GM21423 (cell line): ENCODE data around the gene RCAN2.
"Not testable (repeated sequence)": the region's sequence is repeated elsewhere in the genome, so short reads cannot be mapped to it uniquely, and the experiment has no call there.

Experiments used
- ATAC-seq: cut with Tn5 transposase; IDR thresholded peaks from one replicate; pipeline ENCODE4 v1.9.1; 2021; ENCODE audit warnings: mild to moderate bottlenecking, moderate library complexity; ENCODE audit not compliant: unreplicated experiment

The RCAN2 gene

DNA sequence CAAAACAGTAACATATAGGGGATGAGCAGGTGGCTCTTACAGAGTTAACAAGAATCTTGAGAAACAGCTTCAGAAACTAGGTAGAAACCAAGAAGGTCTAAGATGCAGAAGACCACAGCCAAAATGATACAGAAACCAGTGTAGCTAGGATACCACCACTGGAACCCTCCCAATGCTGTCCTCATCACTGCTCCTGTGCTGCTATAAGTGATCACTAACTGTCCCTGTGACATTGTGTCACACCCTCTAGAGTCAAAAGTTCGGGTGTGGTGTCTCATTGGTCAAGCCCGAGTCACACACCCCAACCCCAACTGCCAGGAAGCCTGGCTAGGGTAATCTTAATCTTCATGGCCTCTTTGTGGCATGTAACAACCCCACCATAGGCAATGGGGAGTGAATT is 153.1 kb downstream of the RCAN2 start:
- ATAC-seq: peak; percentile 91

DNA sequence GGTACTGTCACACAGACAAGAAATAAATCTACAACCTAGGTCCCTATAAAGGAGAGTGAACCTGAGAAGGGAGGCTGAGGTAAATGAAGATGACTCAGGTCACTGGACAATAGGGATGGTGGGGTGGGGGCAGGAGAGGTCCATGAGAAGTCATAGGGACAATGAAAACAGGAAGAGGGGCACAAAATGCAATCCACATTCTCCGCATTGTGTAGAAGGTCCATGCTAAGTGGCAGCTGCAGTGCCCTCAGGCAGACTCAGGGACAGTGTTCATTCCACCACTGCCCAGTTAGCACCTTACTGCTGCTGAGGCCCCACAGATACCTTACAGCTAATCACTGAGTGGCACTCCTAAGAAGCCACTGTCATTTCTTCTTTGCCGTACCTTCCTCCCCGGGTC is 156.8 kb downstream of the RCAN2 start:
- no peak for ATAC-seq

DNA sequence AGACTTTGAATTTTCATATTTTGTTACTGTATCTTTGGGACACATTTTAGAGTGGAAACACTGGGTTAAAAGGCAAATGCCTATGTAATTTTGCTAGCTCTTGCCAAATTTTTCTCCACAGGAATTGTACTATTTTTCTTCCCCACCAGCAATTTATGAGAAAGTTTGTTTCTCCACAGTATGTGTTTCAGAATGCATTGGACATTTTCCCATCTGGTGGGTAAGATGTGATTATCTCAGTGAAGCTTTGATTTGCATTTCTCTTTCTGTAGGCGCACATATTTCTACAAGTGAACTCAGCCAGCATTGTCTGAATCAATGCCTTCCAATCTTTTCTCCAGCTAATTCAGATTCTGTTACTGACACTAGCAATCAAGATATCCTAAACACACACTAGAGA is 157.8 kb downstream of the RCAN2 start:
- ATAC-seq: no peak

DNA sequence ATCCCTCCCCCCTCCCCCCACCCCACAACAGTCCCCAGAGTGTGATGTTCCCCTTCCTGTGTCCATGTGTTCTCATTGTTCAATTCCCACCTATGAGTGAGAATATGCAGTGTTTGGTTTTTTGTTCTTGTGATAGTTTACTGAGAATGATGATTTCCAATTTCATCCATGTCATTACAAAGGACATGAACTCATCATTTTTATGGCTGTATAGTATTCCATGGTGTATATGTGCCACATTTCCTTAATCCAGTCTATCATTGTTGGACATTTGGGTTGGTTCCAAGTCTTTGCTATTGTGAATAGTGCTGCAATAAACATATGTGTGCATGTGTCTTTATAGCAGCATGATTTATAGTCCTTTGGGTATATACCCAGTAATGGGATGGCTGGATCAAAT is 158.8 kb downstream of the RCAN2 start:
- ATAC-seq: not testable (repeated sequence)

DNA sequence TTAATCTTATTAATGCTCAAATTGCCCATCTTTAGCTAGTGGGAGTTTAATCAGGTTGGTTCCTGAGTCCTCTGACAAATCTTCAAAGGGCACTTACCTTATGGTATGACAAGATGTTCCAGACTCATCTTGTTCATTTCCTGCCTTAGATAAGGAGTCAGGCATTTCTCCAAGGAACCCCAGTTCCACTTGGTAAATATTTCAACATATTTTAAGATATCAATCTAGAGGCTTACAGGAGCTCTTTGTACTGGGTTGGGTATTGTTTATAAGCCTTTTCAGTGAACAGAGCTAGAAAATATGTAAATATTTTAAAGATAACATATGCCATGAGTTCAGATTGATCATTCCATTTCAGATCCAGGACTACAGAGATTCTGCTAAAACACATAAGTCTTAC is 159.8 kb downstream of the RCAN2 start:
- ATAC-seq: no peak

DNA sequence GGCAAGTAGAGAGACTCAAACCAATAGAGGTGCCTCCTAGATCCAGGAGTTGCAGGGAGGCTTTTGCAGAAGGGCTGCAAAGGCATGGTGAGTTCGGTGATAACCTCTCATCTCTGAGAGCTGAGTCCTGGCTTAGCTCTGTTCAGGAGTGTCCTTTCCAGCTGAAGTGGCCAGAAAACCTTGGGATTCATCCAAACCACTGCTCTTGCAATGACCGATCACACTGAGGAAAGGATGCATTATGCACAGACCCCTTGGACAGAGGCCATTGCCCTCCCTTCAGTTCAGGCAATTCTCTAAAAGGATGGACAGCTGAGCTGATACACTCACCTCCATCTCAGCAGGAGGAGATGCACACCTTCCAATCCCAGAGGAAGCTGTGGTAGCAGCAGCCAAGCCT is 161.7 kb downstream of the RCAN2 start:
- no peak for ATAC-seq

DNA sequence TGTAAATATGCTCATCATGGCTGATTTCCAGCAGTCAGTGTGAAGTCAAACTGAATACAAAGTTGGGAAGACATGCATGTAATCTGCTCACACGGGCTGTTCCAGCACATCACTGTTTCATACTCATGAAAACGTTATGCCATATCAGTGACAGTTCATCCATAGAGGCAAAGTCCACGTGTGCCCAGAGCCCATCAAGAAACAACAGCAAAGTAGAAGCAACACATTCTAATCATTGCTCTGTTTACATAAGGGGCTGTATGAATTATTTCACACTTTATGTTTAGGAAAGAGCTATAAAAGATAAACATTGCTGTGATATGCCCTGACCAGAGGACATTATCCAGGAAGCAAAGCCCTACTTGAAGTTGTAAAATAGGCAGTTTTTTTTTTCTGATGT is 163.5 kb downstream of the RCAN2 start:
- ATAC-seq: no peak

DNA sequence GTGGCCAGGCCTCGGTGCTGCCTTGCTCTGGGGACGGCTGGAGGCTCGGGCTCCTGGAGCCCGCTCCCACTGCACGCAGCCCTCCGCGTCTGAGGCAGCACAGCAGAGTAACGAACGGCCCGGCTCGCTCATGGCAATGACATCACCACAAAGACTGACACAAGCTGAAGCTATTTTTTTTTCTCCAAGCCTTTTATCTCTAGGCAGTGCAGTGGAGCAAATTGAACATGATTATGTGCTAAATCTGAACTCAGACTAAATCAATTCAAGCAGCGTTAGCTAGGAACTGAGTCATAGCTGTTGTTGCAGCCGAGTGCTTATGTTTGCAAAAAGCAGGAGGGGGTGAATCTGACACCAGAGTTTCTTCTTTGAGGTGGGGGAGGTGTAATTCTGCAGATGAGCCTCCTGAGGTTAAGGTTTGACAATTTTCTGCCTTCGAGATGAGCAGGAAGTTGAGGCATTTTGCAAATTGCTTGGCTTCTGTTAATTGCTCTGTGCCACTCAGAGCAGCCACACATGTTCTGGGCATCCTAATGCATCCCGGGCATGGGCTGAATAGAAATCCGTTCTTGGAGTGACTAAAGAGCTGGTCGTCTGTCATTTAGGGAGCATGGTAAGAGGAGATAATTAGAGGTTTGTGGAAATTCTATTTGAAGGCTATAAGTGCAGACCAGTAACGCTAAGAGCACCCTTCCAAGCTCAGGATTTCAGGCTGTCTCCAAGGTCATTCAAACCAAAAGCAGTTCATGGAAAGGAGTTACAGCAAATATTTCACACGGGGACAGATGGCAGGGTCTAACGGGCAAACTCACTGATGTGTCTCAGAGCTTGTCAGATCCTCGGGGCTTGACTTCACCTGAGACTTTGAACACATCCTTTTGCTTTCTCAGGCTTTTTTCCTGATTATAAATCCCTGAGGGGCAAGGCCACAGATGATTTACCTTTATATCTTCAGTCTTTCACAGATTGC is 165.4 kb downstream of the RCAN2 start:
- no peak for ATAC-seq

DNA sequence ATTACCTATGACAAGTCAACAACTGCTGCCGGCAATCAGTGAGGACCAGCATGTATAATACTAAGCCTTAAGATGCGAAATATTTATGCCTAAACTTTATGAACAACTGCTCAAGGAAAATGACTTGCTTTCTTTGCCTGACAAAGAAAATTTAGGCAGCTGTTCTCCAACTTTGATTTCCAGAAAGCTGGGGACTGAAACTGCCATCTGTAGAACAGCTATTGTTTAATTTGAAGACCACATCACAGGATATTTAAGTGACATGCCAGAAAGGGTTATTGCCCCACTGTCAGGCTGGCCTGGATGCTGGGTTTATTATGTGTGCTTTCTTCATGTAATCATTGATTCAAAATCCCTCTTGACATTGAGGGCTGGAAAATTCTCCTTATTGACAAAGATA is 166.5 kb downstream of the RCAN2 start:
- ATAC-seq: no peak

DNA sequence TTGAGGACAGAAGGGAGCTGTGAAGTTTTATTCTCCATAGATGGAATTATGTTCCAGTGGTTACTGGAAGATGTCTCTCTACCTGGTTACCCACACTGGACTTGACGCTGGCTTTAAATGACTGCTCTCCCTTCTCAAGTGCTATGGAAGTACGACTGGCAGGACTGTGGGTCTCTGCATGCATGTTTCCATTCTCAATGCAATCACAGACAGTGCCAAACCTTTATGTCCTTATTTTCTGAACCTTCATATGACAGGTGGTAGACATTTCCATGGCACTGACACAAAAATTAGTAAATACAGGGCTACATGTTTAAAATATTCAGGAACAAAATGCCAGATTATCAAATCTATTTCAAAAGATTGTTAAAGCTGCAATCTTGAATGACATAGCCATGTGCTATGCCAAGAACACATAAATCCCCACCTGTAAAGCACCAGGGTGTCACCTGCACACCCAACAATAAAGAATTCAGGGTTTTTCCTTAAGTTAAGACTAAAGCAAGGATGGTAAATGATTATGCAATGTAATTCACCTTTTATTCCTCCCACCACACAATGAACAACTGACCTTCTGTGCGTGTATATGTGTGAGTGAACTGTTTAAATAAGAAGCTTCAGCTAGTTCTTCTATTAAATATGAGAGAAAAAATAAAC is 167.2 kb downstream of the RCAN2 start:
- no peak for ATAC-seq

DNA sequence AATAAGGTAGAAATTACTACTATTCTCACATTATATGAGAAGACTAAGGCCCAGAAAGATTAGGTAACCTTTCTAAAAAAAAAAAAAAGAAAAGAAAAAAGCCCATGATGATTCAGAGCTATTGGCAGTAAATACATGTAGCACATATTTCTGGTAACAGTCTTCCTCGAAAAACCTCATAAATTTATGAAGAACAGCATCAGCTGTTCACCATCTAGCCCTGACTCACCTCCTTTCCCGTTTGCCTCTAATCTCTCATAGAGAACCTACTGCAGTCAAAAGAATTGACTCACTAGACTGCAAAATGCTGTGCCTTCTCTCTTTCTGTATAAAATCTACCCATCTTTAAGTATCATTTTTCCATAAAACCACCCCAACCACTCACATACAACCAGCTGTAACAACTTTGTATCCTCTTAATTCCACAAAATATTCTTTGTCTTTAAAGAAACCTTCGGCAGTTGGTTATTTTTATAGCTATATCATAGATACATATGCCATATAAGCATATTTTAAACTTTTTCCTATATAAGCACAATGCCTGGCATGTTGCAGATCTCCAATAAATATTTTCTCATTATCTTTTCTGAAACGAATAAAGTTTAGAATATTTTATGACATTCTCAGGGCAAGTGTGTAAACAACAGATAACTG is 167.8 kb downstream of the RCAN2 start:
- ATAC-seq: no peak

DNA sequence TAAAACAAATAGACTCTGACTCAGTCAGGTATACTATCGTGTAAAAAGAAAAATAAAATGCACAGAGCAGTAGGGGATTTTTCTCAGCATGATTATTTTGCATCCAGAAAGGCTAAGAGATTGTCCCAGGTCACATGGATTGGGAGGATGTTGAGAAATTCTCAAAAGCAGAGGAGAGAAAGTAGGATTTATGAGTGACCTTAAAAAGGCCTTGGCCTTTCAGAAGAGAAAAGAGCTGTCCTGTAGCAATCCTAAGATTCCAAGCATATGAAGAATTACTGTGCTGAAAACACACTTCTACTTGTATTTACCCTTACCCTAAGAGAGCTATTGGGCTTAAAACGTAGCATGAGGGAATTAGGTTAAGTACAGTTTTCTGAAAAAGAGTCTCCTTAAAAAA is 170.7 kb downstream of the RCAN2 start:
- ATAC-seq: no peak

DNA sequence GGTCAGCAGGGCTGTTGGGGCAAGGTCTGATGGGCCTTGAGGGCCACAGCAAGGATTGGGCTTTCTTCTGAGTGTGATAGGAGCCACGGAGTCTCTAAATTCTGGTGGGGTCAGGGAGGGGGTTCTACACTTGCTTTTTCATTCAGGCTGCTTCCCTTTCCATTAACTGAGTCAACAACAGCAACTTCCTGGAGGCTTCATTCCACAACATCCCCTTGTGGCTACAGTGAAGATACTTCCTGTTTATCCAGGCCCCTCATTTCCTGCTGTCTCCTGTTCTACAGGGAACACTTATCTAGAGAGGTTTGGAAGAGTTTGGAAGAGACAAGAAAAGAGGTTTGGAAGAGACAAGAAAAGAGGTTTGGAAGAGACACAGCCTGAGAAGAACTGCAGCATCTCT is 175.7 kb downstream of the RCAN2 start:
- no peak for ATAC-seq

DNA sequence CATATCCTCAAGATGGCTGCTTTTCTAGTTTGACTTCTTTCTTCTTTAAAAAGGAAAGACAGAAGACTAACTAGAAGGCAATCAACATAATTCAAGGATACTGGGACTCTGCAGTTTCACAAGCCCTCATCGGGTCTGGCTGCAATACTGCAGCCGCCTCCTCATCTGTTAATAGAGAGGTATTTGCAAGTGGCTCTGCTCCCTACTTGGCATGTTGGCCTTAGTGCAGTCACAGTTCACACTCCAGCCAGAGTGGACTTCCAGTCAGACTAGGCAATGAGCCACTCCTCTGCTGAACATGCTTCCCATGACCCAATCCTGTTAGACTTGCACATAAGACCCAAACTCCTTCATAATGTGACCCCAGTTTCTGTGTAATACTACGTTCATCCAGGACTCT is 178.6 kb downstream of the RCAN2 start:
- no peak for ATAC-seq

DNA sequence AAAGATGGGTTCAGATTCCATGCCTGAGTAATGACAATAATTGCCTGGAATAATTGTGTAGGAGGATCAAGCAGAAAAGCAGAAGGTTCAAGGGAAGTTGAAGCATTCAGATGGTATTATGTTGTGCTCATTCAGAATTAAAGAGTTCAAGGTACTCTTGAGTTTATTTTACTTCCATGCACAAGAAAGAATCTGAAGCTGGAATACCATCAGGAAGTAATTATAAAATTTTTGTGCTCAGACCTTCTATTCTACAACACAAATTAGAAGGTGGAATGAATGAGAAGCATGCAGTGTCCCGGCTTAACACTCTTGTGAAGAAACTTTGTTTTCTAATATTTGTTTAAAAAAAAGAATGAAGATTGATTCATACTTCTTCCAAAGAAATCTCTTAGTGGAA is 181.1 kb downstream of the RCAN2 start:
- no peak for ATAC-seq

DNA sequence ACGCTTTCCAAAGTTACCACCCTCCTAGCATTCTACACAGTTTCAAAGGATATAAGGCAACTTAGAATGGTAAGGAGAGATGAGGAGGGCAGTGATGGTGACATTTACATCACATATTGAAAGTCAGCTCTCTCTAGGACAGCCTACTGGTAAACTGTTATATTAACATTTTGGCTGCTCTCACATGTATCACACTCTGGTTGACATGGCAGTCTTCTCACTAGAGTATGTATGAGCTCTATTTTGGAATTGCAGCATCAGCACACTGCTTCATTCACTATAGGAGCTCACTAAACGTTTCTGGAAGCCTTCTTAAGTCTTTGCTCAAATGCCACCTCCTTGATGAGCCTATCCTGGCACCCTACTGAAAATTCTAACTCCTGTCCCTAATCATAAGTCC is 184.8 kb downstream of the RCAN2 start:
- no peak for ATAC-seq

DNA sequence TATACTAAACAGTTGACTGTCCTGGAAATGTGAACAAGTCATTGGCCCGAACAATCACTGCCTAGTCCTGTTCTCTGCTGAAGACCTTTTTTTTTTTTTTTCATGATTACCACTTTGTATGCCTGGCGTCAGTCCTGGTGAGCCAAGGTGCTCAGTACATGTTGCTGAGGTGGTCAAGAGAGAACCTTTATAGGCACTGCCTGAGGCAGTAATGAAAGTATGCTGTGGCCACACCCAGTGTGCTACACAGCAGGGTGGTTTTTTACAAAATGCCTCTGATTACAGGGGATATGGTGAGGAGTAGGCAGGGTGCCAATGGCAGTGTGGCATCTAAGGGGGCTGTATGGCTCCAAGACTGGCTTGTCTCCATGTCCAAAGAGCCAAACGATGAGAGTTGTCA is 185.4 kb downstream of the RCAN2 start:
- no peak for ATAC-seq

DNA sequence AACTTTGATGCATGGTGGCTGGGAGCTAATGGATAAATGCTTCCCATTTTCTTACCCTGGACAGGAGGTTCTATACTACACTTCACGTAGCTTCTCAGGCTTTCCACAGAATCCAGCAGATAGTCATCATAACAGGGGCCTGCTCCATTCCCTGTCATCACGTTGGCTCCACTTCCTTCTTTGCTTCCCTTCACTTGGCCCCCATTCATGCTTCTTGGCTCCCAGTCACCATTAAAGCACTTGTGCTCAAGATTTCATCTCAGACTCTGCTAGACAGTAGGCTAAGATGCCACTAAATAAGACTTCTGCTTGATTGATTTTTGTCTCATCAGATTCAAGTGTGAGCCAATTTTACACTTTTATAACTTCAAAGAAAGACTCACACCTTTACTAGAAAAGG is 186.0 kb downstream of the RCAN2 start:
- ATAC-seq: no peak

DNA sequence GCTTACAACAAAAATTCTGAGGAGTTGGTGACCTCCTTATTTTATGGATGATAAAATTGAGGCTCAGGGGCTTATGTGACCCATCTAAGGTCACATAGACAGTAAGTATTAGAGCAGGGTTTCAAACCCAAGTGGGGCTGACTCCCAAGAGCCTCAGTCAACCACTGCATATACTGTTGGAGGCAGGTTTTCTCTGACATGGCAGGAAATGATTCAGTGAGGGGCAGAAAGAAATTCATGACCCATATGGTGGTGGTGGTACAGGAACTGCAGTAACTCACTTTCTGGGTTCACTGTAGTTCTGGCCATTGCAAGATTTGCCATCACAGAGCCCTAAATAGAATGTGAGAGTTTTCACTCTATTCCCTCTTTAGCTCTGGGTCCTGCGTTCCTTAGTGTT is 188.4 kb downstream of the RCAN2 start:
- no peak for ATAC-seq

DNA sequence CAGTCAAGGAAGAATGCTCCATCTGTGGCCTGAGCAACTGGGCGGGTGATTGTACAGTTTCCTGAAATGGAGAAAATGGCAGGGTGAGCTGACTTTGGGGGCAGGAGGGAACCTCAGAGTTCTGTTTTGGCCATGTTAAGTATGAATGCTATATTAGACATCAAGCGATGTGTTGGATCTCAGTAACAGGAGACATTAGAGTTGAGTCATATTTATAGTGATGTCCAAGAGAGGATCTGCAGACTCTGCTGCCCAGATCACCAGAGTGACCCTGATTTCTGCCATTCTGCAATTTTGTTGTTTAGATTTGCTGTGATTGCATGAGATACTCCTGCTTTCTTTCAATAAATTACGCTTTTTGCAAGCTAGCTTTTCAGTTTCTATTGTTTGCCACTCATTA is 189.1 kb downstream of the RCAN2 start:
- ATAC-seq: no peak

DNA sequence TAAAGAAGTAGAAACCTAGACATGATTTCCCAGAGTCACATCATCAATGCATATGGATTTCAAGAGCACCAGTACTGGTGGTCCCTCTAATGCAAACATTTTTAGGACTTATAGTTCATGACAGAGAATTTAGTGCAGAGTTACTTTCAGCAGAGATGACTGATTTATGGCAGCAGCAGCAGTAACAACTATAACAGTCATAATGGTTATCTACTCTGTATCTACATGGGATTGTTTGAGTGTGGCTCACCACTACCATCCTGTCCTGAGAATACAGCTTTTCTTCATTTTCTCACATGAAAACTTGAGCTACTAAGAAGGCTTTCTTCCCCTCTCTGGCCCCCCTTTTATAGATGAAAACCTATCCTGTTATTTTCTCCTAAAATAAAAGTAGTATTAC is 192.0 kb downstream of the RCAN2 start:
- ATAC-seq: no peak

DNA sequence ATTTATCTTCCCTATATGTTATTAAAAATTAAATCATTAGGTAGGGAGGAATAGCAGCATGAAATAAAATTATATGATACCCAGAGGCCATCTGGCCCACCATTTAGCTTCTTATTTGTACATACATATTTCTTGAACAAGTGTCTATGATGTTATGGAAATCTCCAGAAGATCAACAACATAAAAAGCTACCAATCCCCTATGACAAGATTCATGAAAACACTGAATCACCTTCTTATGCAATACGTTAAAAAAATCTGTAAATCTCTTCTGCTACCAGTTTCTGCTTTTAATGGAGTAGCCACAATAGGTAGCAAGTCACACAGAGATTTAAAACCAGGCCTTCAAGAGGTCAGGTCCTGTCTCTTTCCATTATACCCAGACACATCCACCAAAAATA is 194.7 kb downstream of the RCAN2 start:
- ATAC-seq: no peak
